Gastrocnemius medialis (tissue), 4 donors: Measurements from ENCODE around the gene CHST11.

Source experiments
- POLR2A ChIP-seq, 2 donors: fragments of 450-650 bp; IDR thresholded peaks; one replicate each; pipeline ENCODE4 v1.6.1; 2017; ENCODE audit warnings: antibody characterized with exemption in 2 of 2, mild to moderate bottlenecking in 2 of 2, moderate library complexity in 2 of 2
- TF ChIP-seq, protein P1 (sequence below), 5 experiments: fragments of 450-650 bp in 3 of 5; fragments of 200-600 bp in 2 of 5; sonication (generic) in 2 of 5; IDR thresholded peaks in 4 of 5; conservative IDR thresholded peaks in 1 of 5; 1 replicate in 4 of 5; 2 replicates in 1 of 5; pipeline ENCODE4 v1.5.1; 2016 to 2019; ENCODE audit warnings: antibody characterized with exemption in 5 of 5, mild to moderate bottlenecking in 3 of 5, moderate library complexity in 3 of 5

- TF ChIP-seq, protein P1, sequence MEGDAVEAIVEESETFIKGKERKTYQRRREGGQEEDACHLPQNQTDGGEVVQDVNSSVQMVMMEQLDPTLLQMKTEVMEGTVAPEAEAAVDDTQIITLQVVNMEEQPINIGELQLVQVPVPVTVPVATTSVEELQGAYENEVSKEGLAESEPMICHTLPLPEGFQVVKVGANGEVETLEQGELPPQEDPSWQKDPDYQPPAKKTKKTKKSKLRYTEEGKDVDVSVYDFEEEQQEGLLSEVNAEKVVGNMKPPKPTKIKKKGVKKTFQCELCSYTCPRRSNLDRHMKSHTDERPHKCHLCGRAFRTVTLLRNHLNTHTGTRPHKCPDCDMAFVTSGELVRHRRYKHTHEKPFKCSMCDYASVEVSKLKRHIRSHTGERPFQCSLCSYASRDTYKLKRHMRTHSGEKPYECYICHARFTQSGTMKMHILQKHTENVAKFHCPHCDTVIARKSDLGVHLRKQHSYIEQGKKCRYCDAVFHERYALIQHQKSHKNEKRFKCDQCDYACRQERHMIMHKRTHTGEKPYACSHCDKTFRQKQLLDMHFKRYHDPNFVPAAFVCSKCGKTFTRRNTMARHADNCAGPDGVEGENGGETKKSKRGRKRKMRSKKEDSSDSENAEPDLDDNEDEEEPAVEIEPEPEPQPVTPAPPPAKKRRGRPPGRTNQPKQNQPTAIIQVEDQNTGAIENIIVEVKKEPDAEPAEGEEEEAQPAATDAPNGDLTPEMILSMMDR (IDR thresholded peaks at IDR 0.05 in 4 of 5, conservative IDR thresholded peaks at IDR 0.05 in 1 of 5), result no peak
- no peak for TF ChIP-seq POLR2A (IDR thresholded peaks at IDR 0.05)
Measured at GRCh38 chr12:104699489-104700190, 242.9 kb downstream of the CHST11 start.
